Activated CD4-positive, CD25-positive, alpha-beta regulatory T cell treated with anti-CD3 and anti-CD28 coated beads, Interleukin-2, amount 50 U/mL, for 72 hours (primary cell): ENCODE data around the gene OVAAL.
"Not testable (repeated sequence)": the region's sequence is repeated elsewhere in the genome, so short reads cannot be mapped to it uniquely, and the experiment has no call there.

ENCODE experiments used
- DNase-seq: peaks from one replicate; pipeline ENCODE4 v3.0.0; 2021

Gene OVAAL

GRCh38 chr1:180540697-180541594 is 17.8 kb upstream of the OVAAL start:
- DNase-seq = no peak

- no peak for DNase-seq
Observed at GRCh38 chr1:180542113-180542837, 16.5 kb upstream of the OVAAL start.

GRCh38 chr1:180542838-180543145 is 16.0 kb upstream of the OVAAL start:
- no peak for DNase-seq

- no peak for DNase-seq
Observed at GRCh38 chr1:180544050-180544449, 14.7 kb upstream of the OVAAL start.

GRCh38 chr1:180545991-180546390 is 12.8 kb upstream of the OVAAL start:
- DNase-seq = no peak

GRCh38 chr1:180548686-180549317 is 10.0 kb upstream of the OVAAL start:
- DNase-seq = no peak

GRCh38 chr1:180549770-180550169 is 9.0 kb upstream of the OVAAL start:
- not testable (repeated sequence) for DNase-seq

- no peak for DNase-seq
Observed at GRCh38 chr1:180550241-180550640, 8.5 kb upstream of the OVAAL start.

GRCh38 chr1:180551997-180552396 is 6.8 kb upstream of the OVAAL start:
- DNase-seq = no peak

GRCh38 chr1:180553046-180553445 is 5.7 kb upstream of the OVAAL start:
- not testable (repeated sequence) for DNase-seq

GRCh38 chr1:180555411-180555810 is 3.4 kb upstream of the OVAAL start:
- DNase-seq = no peak

- DNase-seq = no peak
Observed at GRCh38 chr1:180560200-180560867, 1.6 kb downstream of the OVAAL start.

- no peak for DNase-seq
Observed at GRCh38 chr1:180560868-180561600, 2.3 kb downstream of the OVAAL start.

GRCh38 chr1:180562640-180563025 is 3.9 kb downstream of the OVAAL start:
- DNase-seq = no peak

- no peak for DNase-seq
Observed at GRCh38 chr1:180563026-180563827, 4.5 kb downstream of the OVAAL start.

- no peak for DNase-seq
Observed at GRCh38 chr1:180565121-180565871, 6.5 kb downstream of the OVAAL start.

- no peak for DNase-seq
Observed at GRCh38 chr1:180566026-180566425, 7.3 kb downstream of the OVAAL start.

GRCh38 chr1:180566495-180566894 is 7.7 kb downstream of the OVAAL start:
- DNase-seq = no peak

GRCh38 chr1:180567654-180568053 is 8.9 kb downstream of the OVAAL start:
- DNase-seq = no peak

GRCh38 chr1:180568184-180568583 is 9.4 kb downstream of the OVAAL start:
- no peak for DNase-seq
